GM19240 (cell line): Measurements from ENCODE around the gene FGD5.
"Not testable (repeated sequence)": the region's sequence is repeated elsewhere in the genome, so short reads cannot be mapped to it uniquely, and the experiment has no call there.

Experiments
- DNase-seq: peaks from one replicate; pipeline ENCODE4 v3.0.0; 2011; ENCODE audit warnings: low spot score; ENCODE audit not compliant: insufficient read length

The FGD5 gene

DNA sequence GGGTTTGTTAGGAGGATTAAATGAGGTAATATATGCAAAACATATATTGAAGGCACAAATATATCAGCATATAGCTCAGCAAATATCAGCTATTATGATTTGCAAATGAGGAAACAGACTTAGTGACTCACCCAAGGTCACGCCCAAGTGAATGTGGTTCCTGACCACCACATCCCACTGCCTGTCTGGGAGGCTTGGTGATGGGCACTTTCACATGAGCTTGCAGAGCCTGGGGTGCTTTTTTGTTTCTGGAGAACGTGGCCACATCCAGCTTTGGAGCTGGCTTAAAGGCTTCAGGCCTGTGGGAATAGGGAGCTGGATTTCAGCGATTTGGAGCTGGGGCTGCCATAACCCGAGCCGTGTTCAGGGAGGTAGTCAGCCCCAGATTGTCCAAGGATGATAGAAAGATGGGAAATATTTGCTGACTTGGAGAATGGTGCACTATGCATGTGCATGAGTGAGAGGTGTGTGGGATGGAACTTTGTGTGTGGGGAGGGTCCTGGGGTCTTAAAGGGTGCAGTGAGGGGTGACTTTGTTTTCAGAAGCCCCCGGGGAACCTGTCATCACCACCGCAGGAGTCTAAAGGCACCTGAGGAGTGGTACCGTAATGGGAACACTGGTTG, 12.0 kb upstream of the FGD5 start:
- no peak for DNase-seq

DNA sequence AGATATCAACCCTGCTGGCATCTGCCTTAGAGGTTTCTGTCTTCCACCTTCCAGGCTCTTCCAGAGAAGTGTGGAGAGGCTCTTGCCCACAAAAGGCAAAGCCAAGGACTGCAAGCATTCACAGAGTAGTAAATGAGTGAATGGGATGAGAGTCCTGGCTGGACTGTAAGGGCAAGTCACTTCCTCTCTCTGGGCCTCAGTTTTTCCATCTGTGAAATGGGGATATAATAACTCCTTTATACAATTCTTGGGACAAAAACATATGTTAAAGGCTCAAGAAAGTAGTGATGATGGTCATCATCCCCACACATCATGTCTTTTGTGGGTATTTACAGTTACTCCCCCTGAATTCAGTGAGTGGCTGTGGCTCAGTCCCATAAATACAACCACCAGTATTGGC, 10.7 kb upstream of the FGD5 start:
- no peak for DNase-seq

DNA sequence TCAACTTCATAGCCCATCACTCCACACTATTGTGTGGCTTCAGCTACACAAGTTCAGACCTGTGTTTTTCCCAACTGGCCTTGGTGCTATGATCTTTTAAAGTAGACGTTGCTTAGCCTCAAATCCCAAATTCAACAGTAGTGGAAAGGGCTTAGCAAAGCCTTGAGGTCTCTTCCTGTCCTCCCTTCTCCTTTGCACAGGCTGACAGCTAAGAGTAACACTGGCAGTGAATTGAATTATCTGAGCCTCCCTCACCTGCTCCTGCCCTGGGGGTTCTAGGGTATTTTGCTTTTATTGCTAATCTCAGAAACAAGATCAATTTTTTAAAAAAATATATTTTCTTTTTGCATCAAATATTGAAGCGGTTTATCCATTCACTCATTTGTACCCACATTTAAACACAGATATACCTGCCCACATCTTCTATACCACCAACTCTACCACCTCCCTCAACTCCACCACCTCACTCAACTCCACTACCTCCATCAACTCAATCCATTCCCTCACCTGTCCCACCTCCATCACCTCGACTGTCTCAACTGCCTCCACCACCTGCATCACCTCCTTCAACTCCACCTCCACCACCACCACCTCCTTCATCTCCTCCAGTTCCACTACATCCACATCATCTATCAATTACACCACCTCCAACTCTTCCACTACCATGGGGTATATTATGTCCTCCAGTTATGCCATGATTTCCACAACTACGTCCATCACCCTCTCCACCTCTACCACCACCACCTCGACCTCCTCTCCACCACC, 10.1 kb upstream of the FGD5 start:
- DNase-seq = no peak

DNA sequence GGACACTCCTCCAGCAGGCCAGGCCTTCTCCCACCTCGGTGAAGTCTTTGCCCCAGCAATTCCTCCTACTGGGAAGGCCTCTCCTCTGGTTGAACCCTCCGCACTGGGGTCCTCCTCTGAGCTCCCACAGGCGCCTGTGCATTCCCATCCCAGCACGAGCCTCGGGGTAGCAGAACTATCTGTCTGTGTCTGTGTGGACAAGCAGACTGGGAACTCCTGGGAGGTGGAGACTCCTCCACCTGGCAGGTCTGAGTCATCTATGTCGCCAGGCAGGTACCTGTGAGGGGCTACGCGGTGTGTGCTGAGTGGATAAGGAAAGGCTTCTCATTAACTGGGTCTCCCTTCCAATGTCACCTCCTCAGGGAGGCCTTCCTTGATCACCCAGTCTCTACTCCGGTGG, 9.2 kb upstream of the FGD5 start:
- not testable (repeated sequence) for DNase-seq

DNA sequence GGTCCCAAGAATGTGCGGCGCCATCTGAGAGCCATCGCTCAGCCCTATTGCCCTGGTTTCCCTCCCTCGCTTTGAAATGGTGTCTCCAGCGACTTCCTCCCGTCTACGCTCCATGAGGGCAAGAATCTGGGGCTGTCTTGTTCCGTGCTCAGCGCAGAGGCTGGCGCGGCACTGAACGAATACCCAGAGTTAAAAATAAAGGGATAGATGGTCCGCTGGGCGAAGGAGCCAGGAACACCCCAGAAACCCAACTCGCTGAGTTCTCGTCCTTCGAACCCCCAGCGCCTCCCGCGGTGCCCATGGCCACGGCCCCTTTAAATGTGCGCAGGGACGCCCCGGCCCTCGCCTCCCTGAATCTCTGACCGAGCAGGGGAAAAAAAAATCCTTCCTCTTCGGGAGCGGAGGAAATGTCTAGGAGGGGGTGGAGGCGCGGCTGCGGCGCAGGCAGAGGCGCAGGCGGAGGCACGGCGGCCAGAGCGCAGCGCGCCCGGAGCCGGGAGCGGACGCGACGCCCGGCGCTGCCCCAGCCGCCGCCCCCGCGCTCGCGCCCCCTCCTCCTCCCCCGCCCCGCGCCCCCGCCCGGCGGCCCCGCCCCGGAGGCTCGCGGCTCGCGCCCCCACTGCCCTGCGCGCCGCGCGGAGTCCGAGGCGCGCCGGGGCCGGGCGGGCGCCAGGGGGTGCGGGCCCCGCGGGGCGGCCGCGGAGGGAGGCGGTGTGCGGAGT, 8.5 kb upstream of the FGD5 start:
- no peak for DNase-seq

DNA sequence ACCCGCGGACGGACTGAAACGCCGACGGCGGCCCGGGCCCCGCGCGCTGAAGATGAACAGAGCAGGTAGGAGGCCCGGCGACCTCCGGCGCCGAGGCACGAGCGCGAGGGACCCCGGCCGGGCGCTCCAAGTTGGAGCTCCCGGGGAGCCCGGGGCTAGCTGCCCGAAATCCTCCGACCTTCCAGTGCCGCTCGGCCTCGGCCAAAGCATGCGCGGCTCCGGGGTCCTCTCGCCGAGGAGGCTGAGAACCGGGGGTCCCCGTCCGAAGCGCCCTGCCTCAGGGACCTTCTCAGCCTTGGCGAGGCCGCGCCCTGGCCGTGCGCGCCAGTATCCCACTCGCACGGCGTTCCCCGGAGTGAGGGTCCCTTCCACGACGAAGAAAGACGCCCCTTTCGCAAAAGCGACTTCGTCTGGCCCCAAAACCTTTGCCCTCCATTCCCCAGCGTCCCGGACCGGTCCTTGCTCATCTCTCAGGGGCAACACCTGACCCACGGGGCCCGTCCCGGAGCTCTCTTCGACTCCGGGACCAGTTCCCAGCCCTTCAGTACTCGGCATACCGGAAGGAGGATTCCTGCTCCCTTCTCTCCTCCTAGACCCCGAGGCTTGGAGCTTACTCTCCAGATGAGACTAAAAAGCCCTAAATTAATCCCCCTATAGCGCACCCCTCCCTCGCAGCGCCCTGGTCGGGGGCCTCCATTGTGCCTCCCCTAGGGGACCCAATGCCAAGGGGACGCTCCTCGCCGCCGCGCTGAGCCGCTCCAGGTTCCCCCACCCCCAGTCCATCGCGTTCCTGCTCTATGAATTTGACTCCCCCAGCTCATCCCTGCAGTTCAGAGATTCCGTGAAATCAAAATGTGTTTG, 7.7 kb upstream of the FGD5 start:
- no peak for DNase-seq

DNA sequence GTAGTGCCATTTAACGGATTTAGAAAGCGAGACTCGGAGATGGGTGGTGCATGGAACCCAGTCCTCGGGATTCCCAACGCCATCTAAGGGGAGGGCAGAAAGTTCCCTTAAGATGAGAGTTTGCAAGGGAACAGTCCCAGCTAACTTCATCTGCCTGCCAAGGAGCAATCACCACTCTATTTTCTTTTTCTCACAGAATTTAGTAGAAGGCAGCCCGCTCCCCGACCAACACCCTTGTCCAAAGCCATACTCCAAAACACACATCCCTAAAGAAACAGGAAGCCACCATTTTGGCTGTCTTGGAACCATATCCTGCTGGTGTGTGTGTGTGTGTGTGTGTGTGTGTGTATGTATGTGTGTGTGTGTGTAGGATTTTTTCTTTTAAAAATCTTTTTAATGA, 7.1 kb upstream of the FGD5 start:
- DNase-seq = no peak

DNA sequence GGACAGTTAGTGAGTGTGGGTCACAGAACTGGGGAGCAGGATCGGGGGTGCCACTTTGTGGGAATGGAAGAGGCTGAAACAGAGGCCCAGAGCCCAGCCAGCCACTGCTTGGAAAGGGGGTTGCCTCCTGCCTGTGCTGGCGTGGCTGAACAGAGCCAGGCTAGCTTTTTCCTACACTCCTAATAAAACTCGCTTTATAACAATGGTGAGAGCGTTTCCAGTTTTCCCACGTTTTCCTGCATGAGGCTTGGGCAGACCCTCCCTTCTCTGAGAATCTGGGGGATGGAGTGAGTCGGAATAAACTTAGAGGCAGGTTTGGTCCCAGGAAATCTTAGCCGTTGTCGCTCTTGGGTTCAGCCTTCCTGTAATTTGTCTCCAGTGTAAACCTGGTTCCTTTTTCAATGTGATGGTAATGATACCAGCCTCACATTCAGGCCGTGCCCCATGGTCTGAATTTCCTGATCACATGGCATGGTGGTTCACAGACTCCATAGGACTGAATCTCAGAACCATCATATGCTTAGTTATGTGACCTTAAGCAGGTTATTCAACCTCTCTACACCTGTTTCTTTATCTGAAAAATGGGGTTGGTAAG, 6.5 kb upstream of the FGD5 start:
- DNase-seq = no peak

DNA sequence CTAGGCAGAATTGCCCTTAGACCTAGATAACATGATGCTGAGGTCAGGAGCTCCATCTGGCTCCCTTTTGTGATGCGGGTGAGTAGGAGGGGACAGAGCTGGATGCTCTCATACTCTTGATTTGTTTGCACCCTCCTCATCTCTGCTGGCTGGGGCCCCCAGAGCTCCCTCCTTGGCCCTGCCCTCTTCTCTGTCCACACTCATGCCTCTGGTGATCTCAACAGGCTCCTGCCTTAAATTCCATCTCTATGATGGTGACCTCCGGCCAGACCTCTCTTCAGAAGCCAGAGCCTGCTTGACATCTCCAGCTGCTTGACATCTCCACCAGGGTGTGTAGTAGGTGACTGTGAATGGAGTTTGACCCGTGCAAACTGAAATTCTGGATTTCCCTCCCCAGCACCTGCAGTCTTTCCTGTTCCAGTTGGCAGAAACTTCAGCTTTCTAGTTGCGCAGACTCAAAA, 4.3 kb upstream of the FGD5 start:
- no peak for DNase-seq

DNA sequence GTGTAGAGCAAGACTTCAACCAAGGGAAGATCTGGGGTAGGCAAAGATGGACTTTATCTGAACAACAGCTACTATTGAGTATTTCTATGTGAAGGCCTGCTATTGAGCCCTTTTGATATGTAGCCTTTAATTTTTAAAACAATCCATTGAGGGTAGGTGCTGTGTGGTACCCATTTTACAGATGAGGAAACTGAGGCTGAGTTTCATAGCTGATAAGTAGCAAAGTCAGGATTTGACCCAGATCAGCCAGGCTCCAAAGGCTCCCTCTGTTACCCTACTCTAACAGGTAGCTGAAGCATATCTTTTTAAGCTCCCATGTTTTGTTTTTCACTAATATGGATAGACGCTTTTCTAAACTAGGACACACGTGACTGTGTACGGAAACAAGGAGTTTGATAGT, 2.4 kb upstream of the FGD5 start:
- no peak for DNase-seq

DNA sequence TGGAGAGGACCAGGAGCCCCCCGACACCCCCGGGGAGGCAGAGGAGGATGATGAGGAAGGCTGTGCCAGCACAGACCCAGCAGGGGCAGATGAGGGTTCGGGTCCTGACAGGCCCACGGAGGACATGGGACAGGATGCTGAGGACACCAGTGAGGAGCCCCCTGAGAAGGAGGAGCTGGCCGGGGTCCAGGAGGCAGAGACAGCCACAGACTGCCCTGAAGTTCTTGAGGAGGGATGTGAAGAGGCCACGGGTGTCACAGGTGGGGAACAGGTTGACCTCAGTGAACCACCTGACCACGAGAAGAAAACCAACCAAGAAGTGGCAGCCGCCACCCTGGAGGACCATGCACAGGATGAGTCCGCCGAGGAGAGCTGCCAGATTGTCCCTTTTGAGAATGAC, 909 bp downstream of the FGD5 start:
- DNase-seq = no peak

DNA sequence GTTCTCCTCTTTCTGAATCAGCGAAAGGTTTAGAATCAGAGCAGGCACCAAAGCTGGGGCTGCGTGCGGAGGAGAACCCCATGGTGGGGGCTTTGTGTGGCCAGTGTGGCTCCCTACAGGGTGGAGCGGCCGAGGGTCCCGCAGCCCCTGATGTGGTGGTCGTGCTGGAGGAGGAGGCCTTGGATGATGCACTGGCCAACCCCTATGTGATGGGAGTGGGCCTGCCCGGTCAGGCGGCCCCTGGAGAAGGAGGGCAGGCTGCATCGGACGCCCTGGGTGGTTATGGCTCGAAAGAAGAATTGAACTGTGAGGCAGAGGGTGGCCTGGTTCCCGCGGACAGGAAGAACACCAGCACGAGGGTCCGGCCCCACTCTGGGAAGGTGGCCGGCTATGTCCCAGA, 1.4 kb downstream of the FGD5 start:
- DNase-seq = no peak

DNA sequence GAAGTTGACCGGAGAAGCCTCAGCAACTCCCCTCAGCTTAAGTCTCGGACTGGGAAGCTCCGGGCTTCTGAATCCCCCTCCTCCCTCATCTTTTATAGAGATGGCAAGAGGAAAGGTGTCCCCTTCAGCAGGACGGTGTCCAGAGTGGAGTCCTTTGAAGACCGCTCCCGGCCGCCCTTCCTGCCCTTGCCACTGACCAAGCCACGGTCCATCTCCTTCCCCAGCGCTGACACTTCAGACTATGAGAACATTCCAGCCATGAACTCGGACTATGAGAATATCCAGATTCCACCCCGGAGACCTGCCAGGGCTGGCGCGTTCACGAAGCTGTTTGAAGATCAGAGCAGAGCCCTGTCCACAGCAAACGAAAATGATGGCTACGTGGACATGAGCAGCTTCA, 2.4 kb downstream of the FGD5 start:
- DNase-seq = no peak

DNA sequence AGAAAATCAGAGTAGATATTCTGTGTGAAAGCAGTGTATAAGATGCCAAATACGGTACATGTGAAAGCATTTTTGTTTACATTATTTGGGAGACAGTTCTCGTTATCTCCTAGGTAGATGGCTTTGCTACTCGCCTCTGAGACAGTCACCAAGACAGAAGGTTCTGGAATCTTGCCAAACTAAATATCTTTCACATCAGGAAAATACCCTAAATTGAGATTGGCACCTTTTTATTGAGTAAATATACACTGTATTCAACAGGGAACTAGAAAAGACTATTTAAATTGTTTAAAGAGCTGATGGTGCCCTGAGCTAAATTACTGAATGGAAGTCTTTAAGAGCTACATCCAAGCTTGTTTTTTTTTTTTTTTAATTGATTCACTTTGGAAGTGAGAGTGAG, 3.4 kb downstream of the FGD5 start:
- no peak for DNase-seq

DNA sequence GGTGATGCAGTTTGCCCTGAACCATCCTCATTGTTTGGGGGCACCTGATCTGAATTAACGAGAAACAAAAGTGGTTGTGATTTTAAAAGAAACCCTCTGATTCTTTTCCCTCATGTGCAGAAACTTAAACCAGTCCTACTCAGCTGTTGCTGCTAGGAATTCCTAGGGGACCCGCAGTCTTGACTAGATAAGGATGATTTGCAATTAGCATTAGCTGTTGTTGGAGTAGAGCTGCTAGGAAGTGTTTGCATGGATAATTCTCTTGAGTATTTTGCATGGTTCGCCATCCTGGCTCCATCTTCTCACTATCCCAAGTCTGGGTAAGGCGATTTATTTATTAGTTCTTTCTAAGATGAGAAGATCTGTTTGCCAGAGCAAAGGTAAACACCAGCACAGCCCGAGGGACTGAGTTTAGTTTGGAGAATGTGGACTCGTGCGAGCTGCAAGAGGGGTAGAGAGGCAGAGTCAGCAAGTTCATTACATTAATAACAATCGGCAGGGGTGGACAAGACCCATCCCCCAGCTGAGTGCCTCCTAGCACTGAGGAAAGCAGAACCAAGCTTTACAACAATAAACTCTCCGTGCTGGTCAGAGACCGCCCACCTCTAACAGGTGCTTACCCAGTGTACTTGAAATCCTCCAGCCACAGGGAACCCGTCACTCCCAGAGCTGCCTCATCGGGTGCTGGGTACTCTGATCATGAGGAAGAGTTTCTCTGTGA, 4.1 kb downstream of the FGD5 start:
- no peak for DNase-seq

DNA sequence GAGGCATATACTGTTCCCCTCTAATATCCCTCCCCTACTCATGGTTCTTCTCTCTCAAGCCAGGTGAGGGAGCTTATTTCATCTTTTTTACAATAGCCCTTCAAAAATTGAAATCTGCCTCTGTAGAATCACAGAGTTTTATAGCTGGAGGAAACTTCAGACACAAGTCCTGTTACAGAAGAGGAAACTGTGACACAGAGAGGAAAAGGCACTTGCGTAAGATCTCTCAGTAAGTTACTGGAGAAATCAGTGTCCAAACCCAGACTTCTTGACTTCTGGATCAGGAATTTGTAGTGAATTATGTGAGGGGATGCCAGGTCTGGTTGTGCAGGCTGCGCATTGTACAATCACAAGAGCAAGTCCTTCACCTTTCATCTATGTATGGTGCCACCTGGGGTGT, 4.6 kb downstream of the FGD5 start:
- DNase-seq = no peak

DNA sequence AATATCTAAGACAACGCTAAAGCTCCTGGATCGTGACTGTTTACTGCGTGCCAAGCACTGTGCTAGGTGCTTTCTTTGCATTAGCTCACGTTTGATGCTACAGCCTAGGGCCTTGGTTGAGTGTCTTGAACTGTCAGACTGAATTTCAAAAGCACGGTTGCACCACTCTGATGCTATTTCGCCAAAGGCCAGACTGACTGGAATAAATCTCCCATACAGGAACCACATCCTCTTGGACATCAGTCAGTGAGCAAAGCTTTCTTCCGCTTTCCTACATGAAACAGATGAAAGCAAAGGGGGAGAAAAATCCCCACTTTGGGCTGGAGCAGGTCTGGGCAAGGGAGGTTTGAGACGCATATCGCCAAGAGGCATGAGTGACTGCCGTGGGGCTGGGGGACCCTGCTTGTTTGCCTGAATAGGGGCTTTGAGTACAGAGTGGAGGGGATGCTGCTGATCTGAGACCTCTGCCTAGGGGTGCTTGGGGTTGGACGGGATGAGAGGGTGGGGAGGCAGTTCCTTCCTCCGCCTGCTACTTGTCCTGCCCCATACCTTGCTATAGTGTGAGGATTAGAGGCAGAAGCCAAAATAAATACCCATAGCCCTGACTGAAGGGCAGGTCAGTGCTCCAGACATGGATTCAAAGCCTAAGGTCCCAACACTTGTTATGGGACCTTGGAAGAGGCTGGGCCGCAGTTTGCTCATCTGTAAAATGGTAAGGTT, 5.3 kb downstream of the FGD5 start:
- no peak for DNase-seq

DNA sequence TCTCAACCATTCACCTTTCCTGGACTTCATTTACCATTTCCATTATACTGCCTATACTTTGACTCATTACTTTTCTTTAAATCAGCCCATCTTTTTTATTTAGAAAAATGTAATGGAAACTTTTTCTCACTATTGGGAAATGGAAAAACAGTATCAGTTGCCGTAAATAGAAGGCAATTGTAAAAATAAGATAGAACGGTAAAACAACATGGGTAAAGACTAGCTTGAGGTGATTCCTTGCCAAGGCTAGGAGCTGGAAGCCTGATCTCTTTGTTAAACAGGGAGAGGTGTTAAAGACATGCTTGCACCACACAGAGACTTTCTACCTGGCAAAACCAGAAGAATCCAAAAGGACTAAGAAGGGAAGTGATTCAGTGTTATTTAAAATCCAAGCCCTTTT, 5.9 kb downstream of the FGD5 start:
- no peak for DNase-seq

DNA sequence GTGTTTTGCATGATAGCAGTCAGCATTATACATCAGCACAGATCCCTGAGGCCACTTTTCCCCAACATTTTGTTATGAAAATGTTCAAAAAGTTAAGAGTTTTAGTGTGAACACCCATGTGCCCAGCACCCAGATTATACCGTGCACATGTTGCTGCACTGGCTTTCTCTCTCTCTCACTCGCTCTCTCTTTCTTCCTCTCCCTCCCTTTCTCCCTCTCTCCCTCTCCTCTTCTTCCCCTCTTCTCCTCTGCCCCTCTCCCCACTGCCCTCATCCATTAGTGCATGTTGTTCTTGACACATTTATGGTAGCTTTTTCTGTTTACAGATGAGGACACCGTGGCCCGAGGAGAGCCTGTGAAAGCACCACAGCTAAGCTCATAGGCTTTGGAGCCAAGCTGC, 7.3 kb downstream of the FGD5 start:
- DNase-seq = no peak

DNA sequence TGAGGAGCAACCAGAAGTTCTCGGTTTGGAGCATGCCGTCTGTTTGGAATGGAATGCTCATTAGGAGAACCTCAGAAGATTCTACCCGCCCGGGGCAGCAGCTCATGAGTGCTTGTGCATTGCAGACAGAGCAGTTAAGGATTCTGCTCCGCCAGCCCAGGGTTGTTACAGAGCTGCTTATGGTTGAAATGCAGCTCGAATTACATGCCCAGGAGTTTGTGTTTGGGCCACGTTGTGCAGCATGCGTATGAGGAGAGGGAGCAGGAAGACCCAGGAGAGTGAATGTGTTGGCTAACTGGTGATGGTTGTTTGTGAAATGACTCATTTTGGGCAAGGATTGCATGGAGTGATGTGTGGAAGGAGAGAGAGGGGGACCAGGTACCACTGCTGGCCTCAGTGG, 9.0 kb downstream of the FGD5 start:
- no peak for DNase-seq
